HepG2 (cell line): Measurements from ENCODE around the gene SPTSSA. TPM values are rescaled to one million over a fixed set of nuclear protein-coding genes. Genes with fewer than 3 reads are reported as not detected.
A peak's percentile ranks its signal among the peaks of the same experiment; 100 is the strongest.

ENCODE experiments used
- BCL6 ChIP-seq: IDR thresholded peaks from 2 replicates; pipeline ENCODE4 v1.6.1; 2016; ENCODE audit warnings: missing genetic modification reagents, missing compliant biosample characterization
- BORCS8-MEF2B ChIP-seq: sonication (generic); formaldehyde crosslinking; IDR thresholded peaks from 2 replicates; pipeline ENCODE4 v1.8.0; 2022; ENCODE audit warnings: mild to moderate bottlenecking, missing genetic modification reagents
- CCAR2 ChIP-seq: fragments of 200-400 bp; formaldehyde crosslinking; optimal IDR thresholded peaks from 2 replicates; pipeline ENCODE3; 2018; ENCODE audit warnings: low read depth, mild to moderate bottlenecking, low read length, moderate library complexity
- EHMT2 ChIP-seq: fragments of 200-600 bp; sonication (generic); IDR thresholded peaks from 2 replicates; pipeline ENCODE4 v1.7.0; 2017; ENCODE audit warnings: antibody characterized with exemption, low read depth, low read length, borderline replicate concordance
- GFI1 ChIP-seq: sonication (generic); formaldehyde crosslinking; IDR thresholded peaks from 2 replicates; pipeline ENCODE4 v1.5.0; 2020; ENCODE audit warnings: missing genetic modification reagents, mild to moderate bottlenecking, borderline replicate concordance
- HNRNPLL ChIP-seq: fragments of 200-400 bp; formaldehyde crosslinking; IDR thresholded peaks from 2 replicates; pipeline ENCODE4 v1.6.1; 2017; ENCODE audit warnings: mild to moderate bottlenecking, low read depth, low read length; ENCODE audit not compliant: poor library complexity, severe bottlenecking
- KLF16 ChIP-seq, 2 experiments: sonication (generic) in 1 of 2; formaldehyde crosslinking in 1 of 2; IDR thresholded peaks; 2 replicates each; pipeline versions ENCODE4 v1.6.1 to v1.8.0; 2016 to 2023; ENCODE audit warnings: missing genetic modification reagents in 2 of 2, missing compliant biosample characterization in 1 of 2
- MEIS1 ChIP-seq: sonication (generic); formaldehyde crosslinking; IDR thresholded peaks from 2 replicates; pipeline ENCODE4 v1.9.0; 2021; ENCODE audit warnings: mild to moderate bottlenecking, missing genetic modification reagents, moderate library complexity, borderline replicate concordance
- MXD4 ChIP-seq: IDR thresholded peaks from 2 replicates; pipeline ENCODE4 v1.6.1; 2016; ENCODE audit warnings: mild to moderate bottlenecking, missing biosample characterization, missing genetic modification reagents
- NONO ChIP-seq, 2 experiments: fragments of 450-650 bp in 1 of 2; sonication (generic) in 1 of 2; formaldehyde crosslinking in 1 of 2; IDR thresholded peaks in 1 of 2; conservative IDR thresholded peaks in 1 of 2; 2 replicates each; pipeline versions ENCODE4 v1.6.1 to v1.8.0; 2017 to 2022; ENCODE audit warnings: mild to moderate bottlenecking in 1 of 2, missing genetic modification reagents in 1 of 2, moderate library complexity in 1 of 2
- RFX5 ChIP-seq: IDR thresholded peaks from 2 replicates; pipeline ENCODE4 v1.6.1; 2011; ENCODE audit warnings: low read depth, low read length, improper control_type of control experiment
- RXRA ChIP-seq: sonication (generic); formaldehyde crosslinking; IDR thresholded peaks from 2 replicates; pipeline ENCODE4 v1.5.1; 2020; ENCODE audit warnings: missing genetic modification reagents
- XRCC5 ChIP-seq: fragments of 200-400 bp; formaldehyde crosslinking; optimal IDR thresholded peaks from 2 replicates; pipeline ENCODE3; 2017; ENCODE audit warnings: mild to moderate bottlenecking, low read length
- ZIK1 ChIP-seq: sonication (generic); formaldehyde crosslinking; IDR thresholded peaks from 2 replicates; pipeline ENCODE4 v1.5.0; 2020; ENCODE audit warnings: mild to moderate bottlenecking, low read depth, missing genetic modification reagents, borderline replicate concordance
- ZNF136 ChIP-seq: sonication (generic); formaldehyde crosslinking; IDR thresholded peaks from 2 replicates; pipeline ENCODE4 v1.8.1; 2022; ENCODE audit warnings: low read depth, mild to moderate bottlenecking, moderate library complexity, missing genetic modification reagents
- ZNF350 ChIP-seq: sonication (generic); formaldehyde crosslinking; IDR thresholded peaks from 2 replicates; pipeline ENCODE4 v1.4.0; 2020; ENCODE audit warnings: mild to moderate bottlenecking, low read depth, missing genetic modification reagents, borderline replicate concordance
- ZNF782 ChIP-seq: sonication (generic); formaldehyde crosslinking; IDR thresholded peaks from 2 replicates; pipeline ENCODE4 v1.4.0; 2020; ENCODE audit warnings: missing genetic modification reagents, mild to moderate bottlenecking, borderline replicate concordance
- ZSCAN25 ChIP-seq: sonication (generic); formaldehyde crosslinking; IDR thresholded peaks from 2 replicates; pipeline ENCODE4 v1.8.0; 2022; ENCODE audit warnings: mild to moderate bottlenecking, missing genetic modification reagents
- polyA plus RNA-seq, 8 experiments: library from polyadenylated mRNA; depleted of rRNA in 3 of 8; stranded (reverse) in 7 of 8; unstranded in 1 of 8; fragments of >200 nt; fragmentation: Illumina TruSeq in 4 of 8; extraction: Trizol in 4 of 8; gene quantifications; 2 replicates each; pipeline versions ENCODE4 v1.2.1 to v1.2.3, GENCODE V29; 2011 to 2016; ENCODE audit warnings: low read depth in 4 of 8, missing spikeins in 1 of 8, mixed read lengths in 1 of 8; ENCODE audit not compliant: insufficient read depth in 1 of 8
- total RNA-seq, 5 experiments: library from RNA; depleted of rRNA; stranded (reverse); fragments of >200 nt; fragmentation: Illumina TruSeq; extraction: Trizol; gene quantifications; 2 replicates each; pipeline ENCODE4 v1.2.3, GENCODE V29; 2016; ENCODE audit warnings: low read depth in 1 of 5
- TF ChIP-seq, protein P1 (sequence below): sonication (generic); formaldehyde crosslinking; IDR thresholded peaks from 2 replicates; pipeline ENCODE4 v1.5.1; 2020; ENCODE audit warnings: missing genetic modification reagents, mild to moderate bottlenecking, borderline replicate concordance
- TF ChIP-seq, protein P2 (sequence below): sonication (generic); formaldehyde crosslinking; IDR thresholded peaks from 2 replicates; pipeline ENCODE4 v1.4.0; 2020; ENCODE audit warnings: missing genetic modification reagents, borderline replicate concordance
- TF ChIP-seq, protein P3 (sequence below): sonication (generic); formaldehyde crosslinking; IDR thresholded peaks from 2 replicates; pipeline ENCODE4 v1.8.0; 2022; ENCODE audit warnings: missing genetic modification reagents, mild to moderate bottlenecking, borderline replicate concordance
- TF ChIP-seq, protein P4 (sequence below): sonication (generic); formaldehyde crosslinking; IDR thresholded peaks from 2 replicates; pipeline ENCODE4 v1.5.0; 2020; ENCODE audit warnings: mild to moderate bottlenecking, missing genetic modification reagents

SPTSSA gene
- total and polyA plus RNA-seq, 2 of the 13 experiments (the other 11 are each of a cell fraction or from before 2014, with no cell fraction given) = 19.1 to 86.1 TPM

DNA sequence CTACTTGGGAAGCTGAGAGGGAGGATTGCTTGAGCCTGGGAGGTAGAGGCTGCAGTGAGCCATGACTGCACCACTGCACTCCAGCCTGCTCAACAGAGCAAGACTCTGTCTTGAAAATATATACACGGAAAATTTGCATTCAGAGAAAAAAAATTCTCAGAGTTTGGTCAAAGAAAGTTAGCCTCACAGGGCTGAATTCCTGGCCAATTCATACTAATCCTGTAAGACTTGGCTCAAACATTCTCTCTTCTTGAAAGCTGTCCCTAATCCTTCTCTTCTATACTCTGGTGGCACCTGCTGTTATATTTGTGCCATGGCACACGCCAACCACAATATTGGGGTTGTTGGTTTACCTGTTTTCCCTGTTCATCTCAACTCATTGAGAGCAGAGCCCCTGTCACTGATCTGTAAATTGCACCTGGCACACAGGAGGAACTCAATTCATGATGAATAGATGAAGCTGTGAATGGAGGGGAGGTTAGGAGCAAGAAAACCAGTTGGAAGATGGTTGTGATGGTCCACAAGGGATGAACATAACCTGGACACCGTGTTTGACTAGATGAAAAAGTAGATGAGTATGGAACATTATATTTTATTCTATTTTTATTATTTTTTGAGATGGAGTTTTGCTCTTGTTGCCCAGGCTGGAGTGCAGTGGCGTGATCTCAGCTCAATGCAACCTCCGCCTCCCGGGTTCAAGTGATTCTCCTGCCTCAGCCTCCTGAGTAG is 36.8 kb upstream of the SPTSSA start (continued):
- TF ChIP-seq GFI1 (CRISPR knock-in tag) (no peak), RFX5 (no peak), CCAR2 (no peak), BORCS8-MEF2B (no peak; the same call in 1 of the 2 replicates), MEIS1 (CRISPR knock-in tag) (0 out of 2 replicates have a peak, but pooled peaks have one; percentile 16), ZNF136 (CRISPR knock-in tag) (no peak), RXRA (CRISPR knock-in tag) (no peak), NONO (IDR thresholded peaks at IDR 0.05) (no peak), NONO (CRISPR knock-in tag; conservative IDR thresholded peaks at IDR 0.05) (no peak), KLF16 (CRISPR knock-in tag; IDR thresholded peaks at IDR 0.05) (peak in 1 of 2 experiments; percentile 71; a peak in 1 of 4 replicates), ZNF350 (CRISPR knock-in tag) (no peak), MXD4 (CRISPR knock-in tag) (no peak), EHMT2 (no peak), BCL6 (CRISPR knock-in tag) (no peak; the same call in 1 of the 2 replicates), XRCC5 (peak; percentile 44), ZIK1 (CRISPR knock-in tag) (no peak), ZNF782 (CRISPR knock-in tag) (no peak), HNRNPLL (no peak), ZSCAN25 (no peak)
- TF ChIP-seq, protein P1, sequence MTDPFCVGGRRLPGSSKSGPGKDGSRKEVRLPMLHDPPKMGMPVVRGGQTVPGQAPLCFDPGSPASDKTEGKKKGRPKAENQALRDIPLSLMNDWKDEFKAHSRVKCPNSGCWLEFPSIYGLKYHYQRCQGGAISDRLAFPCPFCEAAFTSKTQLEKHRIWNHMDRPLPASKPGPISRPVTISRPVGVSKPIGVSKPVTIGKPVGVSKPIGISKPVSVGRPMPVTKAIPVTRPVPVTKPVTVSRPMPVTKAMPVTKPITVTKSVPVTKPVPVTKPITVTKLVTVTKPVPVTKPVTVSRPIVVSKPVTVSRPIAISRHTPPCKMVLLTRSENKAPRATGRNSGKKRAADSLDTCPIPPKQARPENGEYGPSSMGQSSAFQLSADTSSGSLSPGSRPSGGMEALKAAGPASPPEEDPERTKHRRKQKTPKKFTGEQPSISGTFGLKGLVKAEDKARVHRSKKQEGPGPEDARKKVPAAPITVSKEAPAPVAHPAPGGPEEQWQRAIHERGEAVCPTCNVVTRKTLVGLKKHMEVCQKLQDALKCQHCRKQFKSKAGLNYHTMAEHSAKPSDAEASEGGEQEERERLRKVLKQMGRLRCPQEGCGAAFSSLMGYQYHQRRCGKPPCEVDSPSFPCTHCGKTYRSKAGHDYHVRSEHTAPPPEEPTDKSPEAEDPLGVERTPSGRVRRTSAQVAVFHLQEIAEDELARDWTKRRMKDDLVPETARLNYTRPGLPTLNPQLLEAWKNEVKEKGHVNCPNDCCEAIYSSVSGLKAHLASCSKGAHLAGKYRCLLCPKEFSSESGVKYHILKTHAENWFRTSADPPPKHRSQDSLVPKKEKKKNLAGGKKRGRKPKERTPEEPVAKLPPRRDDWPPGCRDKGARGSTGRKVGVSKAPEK (CRISPR knock-in tag) = peak; percentile 55; the same call in 1 of the 2 replicates
- TF ChIP-seq, protein P2, sequence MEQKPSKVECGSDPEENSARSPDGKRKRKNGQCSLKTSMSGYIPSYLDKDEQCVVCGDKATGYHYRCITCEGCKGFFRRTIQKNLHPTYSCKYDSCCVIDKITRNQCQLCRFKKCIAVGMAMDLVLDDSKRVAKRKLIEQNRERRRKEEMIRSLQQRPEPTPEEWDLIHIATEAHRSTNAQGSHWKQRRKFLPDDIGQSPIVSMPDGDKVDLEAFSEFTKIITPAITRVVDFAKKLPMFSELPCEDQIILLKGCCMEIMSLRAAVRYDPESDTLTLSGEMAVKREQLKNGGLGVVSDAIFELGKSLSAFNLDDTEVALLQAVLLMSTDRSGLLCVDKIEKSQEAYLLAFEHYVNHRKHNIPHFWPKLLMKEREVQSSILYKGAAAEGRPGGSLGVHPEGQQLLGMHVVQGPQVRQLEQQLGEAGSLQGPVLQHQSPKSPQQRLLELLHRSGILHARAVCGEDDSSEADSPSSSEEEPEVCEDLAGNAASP (CRISPR knock-in tag) = 0 out of 2 replicates have a peak, but pooled peaks have one; percentile 45
- TF ChIP-seq, protein P3, sequence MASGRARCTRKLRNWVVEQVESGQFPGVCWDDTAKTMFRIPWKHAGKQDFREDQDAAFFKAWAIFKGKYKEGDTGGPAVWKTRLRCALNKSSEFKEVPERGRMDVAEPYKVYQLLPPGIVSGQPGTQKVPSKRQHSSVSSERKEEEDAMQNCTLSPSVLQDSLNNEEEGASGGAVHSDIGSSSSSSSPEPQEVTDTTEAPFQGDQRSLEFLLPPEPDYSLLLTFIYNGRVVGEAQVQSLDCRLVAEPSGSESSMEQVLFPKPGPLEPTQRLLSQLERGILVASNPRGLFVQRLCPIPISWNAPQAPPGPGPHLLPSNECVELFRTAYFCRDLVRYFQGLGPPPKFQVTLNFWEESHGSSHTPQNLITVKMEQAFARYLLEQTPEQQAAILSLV (CRISPR knock-in tag) = no peak
- TF ChIP-seq, protein P4, sequence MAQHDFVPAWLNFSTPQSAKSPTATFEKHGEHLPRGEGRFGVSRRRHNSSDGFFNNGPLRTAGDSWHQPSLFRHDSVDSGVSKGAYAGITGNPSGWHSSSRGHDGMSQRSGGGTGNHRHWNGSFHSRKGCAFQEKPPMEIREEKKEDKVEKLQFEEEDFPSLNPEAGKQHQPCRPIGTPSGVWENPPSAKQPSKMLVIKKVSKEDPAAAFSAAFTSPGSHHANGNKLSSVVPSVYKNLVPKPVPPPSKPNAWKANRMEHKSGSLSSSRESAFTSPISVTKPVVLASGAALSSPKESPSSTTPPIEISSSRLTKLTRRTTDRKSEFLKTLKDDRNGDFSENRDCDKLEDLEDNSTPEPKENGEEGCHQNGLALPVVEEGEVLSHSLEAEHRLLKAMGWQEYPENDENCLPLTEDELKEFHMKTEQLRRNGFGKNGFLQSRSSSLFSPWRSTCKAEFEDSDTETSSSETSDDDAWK (CRISPR knock-in tag) = no peak
